ENCODE results near the gene COL23A1.
A peak's percentile ranks its signal among the peaks of the same experiment; 100 is the strongest.

Gene COL23A1

GRCh38 chr5:178471711-178472110 lies 118.5 kb downstream of the COL23A1 start:
- no peak for DNase-seq

GRCh38 chr5:178470760-178471025 lies 119.5 kb downstream of the COL23A1 start:
- no peak for DNase-seq

GRCh38 chr5:178469975-178470759 lies 120.0 kb downstream of the COL23A1 start:
- no peak for DNase-seq

- no peak for DNase-seq
Observed at GRCh38 chr5:178469011-178469974, 120.9 kb downstream of the COL23A1 start.

- no peak for DNase-seq
Observed at GRCh38 chr5:178468196-178468685, 122.0 kb downstream of the COL23A1 start.

- no peak for DNase-seq
Observed at GRCh38 chr5:178467568-178468195, 122.5 kb downstream of the COL23A1 start.

GRCh38 chr5:178467205-178467567 lies 123.0 kb downstream of the COL23A1 start:
- no peak for DNase-seq

- DNase-seq, result no peak
Observed at GRCh38 chr5:178466342-178466741, 123.9 kb downstream of the COL23A1 start.

- DNase-seq, result no peak
Observed at GRCh38 chr5:178465861-178466288, 124.3 kb downstream of the COL23A1 start.

- no peak for DNase-seq
Observed at GRCh38 chr5:178465228-178465860, 124.8 kb downstream of the COL23A1 start.

GRCh38 chr5:178464431-178465048 lies 125.7 kb downstream of the COL23A1 start:
- DNase-seq, result no peak

GRCh38 chr5:178463321-178464155 lies 126.7 kb downstream of the COL23A1 start:
- DNase-seq, result no peak

- no peak for DNase-seq
Observed at GRCh38 chr5:178462816-178463215, 127.4 kb downstream of the COL23A1 start.

GRCh38 chr5:178462076-178462475 lies 128.1 kb downstream of the COL23A1 start:
- DNase-seq, result no peak

- DNase-seq, result peak; percentile 65
Observed at GRCh38 chr5:178461004-178461730, 129.0 kb downstream of the COL23A1 start.

GRCh38 chr5:178460598-178460997 lies 129.6 kb downstream of the COL23A1 start:
- DNase-seq, result no peak

- DNase-seq, result no peak
Observed at GRCh38 chr5:178460174-178460573, 130.0 kb downstream of the COL23A1 start.

GRCh38 chr5:178458140-178458539 lies 132.1 kb downstream of the COL23A1 start:
- no peak for DNase-seq

GRCh38 chr5:178457471-178457870 lies 132.7 kb downstream of the COL23A1 start:
- no peak for DNase-seq

- DNase-seq, result no peak
Observed at GRCh38 chr5:178455480-178455835, 134.7 kb downstream of the COL23A1 start.
